Neural progenitor cell (in vitro differentiated cells): ENCODE data around the gene PLEK.

Experiments used
- CTCF ChIP-seq: fragments of 200-600 bp; sonication (generic); IDR thresholded peaks from 2 replicates; pipeline ENCODE4 v1.5.1; 2017; ENCODE audit warnings: antibody characterized with exemption, mild to moderate bottlenecking
- EZH2 ChIP-seq: fragments of 200-600 bp; sonication (generic); IDR thresholded peaks from 2 replicates; pipeline ENCODE4 v1.6.1; 2017; ENCODE audit warnings: antibody characterized with exemption, mild to moderate bottlenecking, moderate library complexity
- EZH2phosphoT487 ChIP-seq: fragments of 200-600 bp; sonication (generic); IDR thresholded peaks from 2 replicates; pipeline ENCODE4 v1.6.1; 2017; ENCODE audit warnings: antibody characterized with exemption

- TF ChIP-seq CTCF, result no peak
- no peak for TF ChIP-seq EZH2
- no peak for TF ChIP-seq EZH2phosphoT487
These were observed 28.9 kb upstream of the PLEK start for GRCh38 chr2:68336192-68336591.
